ENCODE data around the gene BCAR3.

DNA sequence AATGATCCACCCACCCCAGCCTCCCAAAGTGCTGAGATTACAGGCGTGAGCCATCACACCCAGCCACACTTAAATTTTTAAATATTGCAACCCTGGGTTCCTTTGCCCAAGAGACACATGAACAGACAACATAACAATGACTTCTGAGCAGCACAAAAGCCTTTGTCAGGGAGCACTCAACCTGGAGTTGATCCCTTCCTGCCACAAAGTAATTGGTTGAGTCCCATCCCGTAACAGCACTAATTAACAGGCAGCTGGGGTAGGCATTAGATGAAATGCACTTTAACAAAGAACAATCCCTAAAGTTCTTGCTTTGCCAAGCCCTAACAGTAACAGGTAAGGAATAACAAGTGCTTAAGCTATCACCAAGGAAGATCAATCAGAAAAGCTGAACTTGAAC is 5.9 kb upstream of the BCAR3 start:
- TF ChIP-seq, protein P1, sequence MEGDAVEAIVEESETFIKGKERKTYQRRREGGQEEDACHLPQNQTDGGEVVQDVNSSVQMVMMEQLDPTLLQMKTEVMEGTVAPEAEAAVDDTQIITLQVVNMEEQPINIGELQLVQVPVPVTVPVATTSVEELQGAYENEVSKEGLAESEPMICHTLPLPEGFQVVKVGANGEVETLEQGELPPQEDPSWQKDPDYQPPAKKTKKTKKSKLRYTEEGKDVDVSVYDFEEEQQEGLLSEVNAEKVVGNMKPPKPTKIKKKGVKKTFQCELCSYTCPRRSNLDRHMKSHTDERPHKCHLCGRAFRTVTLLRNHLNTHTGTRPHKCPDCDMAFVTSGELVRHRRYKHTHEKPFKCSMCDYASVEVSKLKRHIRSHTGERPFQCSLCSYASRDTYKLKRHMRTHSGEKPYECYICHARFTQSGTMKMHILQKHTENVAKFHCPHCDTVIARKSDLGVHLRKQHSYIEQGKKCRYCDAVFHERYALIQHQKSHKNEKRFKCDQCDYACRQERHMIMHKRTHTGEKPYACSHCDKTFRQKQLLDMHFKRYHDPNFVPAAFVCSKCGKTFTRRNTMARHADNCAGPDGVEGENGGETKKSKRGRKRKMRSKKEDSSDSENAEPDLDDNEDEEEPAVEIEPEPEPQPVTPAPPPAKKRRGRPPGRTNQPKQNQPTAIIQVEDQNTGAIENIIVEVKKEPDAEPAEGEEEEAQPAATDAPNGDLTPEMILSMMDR (IDR thresholded peaks at IDR 0.05; ENCODE audit: borderline replicate concordance, extremely low read depth, low read length, poor library complexity, severe bottlenecking): no peak
- TF ChIP-seq EZH2 (IDR thresholded peaks at IDR 0.05; ENCODE audit: borderline replicate concordance, low read depth, low read length, severe bottlenecking): no peak
